CD4-positive, alpha-beta T cell treated with Interferon gamma for 1 hour (primary cell): Measurements from ENCODE around the gene GNPTG.

Experiments
- DNase-seq: peaks from one replicate; pipeline ENCODE4 v3.0.0-alpha.2; 2020

The GNPTG gene

DNA sequence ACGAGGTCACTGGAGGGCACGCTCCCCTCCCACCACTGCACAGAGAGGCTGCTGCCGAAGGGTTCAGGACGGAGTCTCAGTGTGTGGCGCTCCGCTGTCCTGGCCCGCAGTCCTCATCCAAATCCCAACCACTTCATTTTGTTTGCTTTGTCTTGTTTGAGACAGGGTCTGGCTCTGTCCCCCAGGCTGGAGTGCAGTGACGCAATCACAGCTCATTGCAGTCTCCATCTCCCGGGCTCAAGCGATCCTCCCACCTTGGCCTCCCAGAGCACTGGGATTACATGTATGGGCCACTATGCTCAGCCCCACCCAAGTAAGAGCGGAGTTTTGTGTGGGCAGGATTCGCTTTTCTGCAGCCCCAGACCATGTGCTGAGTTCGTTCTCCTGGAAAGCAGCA is 50.0 kb downstream of the GNPTG start:
- no peak for DNase-seq

GRCh38 chr16:1403036-1403435 is 51.3 kb downstream of the GNPTG start:
- DNase-seq = no peak

GRCh38 chr16:1403733-1404132 is 52.0 kb downstream of the GNPTG start:
- no peak for DNase-seq

DNA sequence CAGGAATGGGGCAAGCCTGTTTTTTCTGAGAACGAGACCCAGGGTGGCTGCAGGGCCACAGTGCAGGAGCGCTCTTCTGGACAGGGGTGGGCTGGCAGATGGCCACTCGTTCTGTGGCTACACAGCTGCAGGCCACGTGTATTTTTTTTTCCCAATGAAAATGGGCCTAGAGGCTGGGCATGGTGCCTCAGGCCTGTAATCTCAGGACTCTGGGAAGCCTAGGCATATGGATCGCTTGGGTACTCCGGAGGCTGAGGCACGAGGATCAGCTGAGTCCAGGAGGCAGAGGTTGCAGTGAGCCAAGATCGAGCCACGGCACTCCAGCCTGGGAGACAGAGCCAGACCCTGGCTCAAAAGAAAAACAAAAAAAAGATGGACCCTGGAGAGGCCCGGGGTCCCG is 56.0 kb downstream of the GNPTG start:
- no peak for DNase-seq

GRCh38 chr16:1408171-1408837 is 56.6 kb downstream of the GNPTG start:
- DNase-seq = peak; percentile 93

DNA sequence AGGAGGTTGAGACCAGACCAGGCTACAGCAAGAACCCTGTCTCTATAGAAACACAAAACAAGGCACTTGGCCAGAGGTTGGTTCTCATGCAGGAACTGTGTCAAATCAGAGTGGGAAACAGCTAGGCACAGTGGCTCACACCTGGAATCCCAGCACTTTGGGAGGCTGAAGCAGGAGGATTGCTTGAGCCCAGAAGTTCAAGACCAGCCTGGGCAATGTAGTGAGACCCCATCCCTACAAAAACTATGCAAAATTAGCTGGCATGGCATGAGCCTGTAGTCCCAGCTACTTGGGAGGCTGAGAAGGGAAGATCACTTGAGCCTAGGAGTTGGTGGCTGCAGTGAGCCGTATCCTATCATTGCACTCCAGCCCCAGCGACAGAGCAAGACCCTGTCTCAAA is 61.1 kb downstream of the GNPTG start:
- DNase-seq = no peak
